OCI-LY3 (cell line): Measurements from ENCODE around the gene FXYD7.

Source experiments
- EZH2phosphoT487 ChIP-seq: fragments of 200-600 bp; shearing (Covaris generic); IDR thresholded peaks from 2 replicates; pipeline ENCODE4 v1.6.1; 2018; ENCODE audit warnings: antibody characterized with exemption, mixed run types, low read depth
- TF ChIP-seq, protein P1 (sequence below): fragments of 200-600, 300-600 bp; sonication (generic); IDR thresholded peaks from 2 replicates; pipeline ENCODE4 v1.5.1; 2014; ENCODE audit warnings: antibody characterized with exemption, low read length, low read depth

DNA sequence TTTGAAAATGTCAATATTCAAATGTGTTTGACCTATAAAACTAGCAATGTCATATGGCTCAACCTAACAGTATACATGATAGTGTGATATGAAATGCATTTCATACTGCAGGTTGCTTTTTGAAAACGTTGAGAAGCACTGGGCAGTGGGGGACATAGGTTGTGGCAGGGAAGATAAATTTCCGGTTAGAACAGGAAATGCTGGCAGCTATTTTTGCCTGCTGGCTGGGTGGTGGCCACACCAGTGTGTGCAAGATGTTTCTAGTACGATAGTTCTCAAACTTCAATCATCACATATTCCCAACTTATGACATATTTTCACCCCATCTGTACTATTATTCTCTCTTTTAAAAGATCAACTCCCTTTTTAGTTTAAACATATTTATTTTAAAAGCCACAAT lies 28.7 kb downstream of the FXYD7 start:
- TF ChIP-seq, protein P1, sequence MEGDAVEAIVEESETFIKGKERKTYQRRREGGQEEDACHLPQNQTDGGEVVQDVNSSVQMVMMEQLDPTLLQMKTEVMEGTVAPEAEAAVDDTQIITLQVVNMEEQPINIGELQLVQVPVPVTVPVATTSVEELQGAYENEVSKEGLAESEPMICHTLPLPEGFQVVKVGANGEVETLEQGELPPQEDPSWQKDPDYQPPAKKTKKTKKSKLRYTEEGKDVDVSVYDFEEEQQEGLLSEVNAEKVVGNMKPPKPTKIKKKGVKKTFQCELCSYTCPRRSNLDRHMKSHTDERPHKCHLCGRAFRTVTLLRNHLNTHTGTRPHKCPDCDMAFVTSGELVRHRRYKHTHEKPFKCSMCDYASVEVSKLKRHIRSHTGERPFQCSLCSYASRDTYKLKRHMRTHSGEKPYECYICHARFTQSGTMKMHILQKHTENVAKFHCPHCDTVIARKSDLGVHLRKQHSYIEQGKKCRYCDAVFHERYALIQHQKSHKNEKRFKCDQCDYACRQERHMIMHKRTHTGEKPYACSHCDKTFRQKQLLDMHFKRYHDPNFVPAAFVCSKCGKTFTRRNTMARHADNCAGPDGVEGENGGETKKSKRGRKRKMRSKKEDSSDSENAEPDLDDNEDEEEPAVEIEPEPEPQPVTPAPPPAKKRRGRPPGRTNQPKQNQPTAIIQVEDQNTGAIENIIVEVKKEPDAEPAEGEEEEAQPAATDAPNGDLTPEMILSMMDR = no peak
- TF ChIP-seq EZH2phosphoT487 = no peak
